ENCODE results near the gene CARTPT. TPM values are rescaled to one million over a fixed set of nuclear protein-coding genes. Genes with fewer than 3 reads are reported as not detected.

Gene CARTPT
- total and polyA plus RNA-seq, 9 of the 15 experiments (the other 6 are each of a cell fraction or from before 2014, with no cell fraction given): not detected

DNA sequence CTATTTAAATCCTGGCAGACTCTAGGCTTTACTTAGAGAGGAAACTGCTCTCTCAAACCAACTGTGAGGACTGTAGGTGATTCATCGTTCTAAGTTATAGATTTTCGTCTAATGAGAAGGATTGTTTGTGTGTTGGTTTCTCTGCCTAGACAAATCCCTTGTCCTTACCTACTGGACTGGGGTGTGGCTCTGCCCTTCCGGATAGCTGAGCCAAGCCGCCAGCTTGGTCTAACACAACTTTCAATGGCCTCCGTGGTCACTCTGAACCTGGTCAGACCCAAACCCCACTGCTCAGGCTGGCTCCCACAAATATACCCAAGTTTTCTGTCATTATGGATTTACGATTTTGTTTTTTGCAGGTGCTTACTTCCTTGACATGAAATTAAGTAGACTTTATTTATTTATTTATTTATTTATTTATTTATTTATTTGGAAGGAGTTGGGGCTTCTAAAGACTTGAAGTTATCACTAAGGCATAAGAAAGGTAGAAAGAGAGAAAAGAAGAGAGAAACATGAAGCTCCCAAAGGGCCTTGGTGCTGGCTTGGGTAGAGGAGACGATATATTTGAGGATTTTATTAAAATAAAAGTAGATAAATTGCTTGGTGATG lies 19.0 kb downstream of the CARTPT start:
- Histone ChIP-seq H3K4me1 (replicated peaks in 1 of 2; ENCODE audit: control insufficient read depth in 2 of 2, insufficient read depth in 2 of 2, low read length in 2 of 2) (no peaks in the 10 kb centered on the region), H2AFZ (ENCODE audit: low read depth, low read length) (no peak overlapping the region), H3K36me3 (ENCODE audit: control insufficient read depth, insufficient read depth, low read length) (no peaks in the 10 kb centered on the region), H3K4me3 (no peak overlapping the region), H4K20me1 (replicated peaks; ENCODE audit: control insufficient read depth, insufficient read depth, low read length) (no peaks in the 10 kb centered on the region), H3K9ac (ENCODE audit: insufficient read depth in 1 of 2, low read depth in 2 of 2, low read length in 2 of 2) (no peak overlapping the region), H3K79me2 (ENCODE audit: control insufficient read depth, insufficient read depth, low read length) (no peaks in the 10 kb centered on the region), H3K4me2 (ENCODE audit: insufficient read depth, low read length) (no peak overlapping the region), H3K9me3 (replicated peaks; ENCODE audit: control insufficient read depth, insufficient read depth, low read depth, low read length) (no peaks in the 10 kb centered on the region), H3K9me1 (ENCODE audit: control insufficient read depth, insufficient read depth, low read length) (no peaks in the 10 kb centered on the region), H3K27ac (ENCODE audit: extremely low read depth, low read depth, low read length) (no peak overlapping the region), H3K27me3 (ENCODE audit: control insufficient read depth in 2 of 2, insufficient read depth in 2 of 2, low read length in 2 of 2) (no peaks in the 10 kb centered on the region)
- ATAC-seq: no peak
- no peak for DNase-seq (ENCODE audit: extremely low read depth in 1 of 4, low spot score in 3 of 4)
- in situ Hi-C loops (cut with MboI): no loop called here
- intact Hi-C loops (cut with micrococcal nuclease): no loop called here
- POLR2A ChIA-PET: interaction anchor here (0.5 to 1.0 kb wide), 2 partner anchors 12 to 20 kb away, joined by 3 read pairs; no protein-coding TSS in a partner anchor
- 7% methylated on average over 7 of the region's 7 CpGs for WGBS (ENCODE audit: insufficient coverage, low coverage, missing lambda C conversion rate)
- CTCF ChIA-PET (ENCODE audit: low intra/inter-chr PET ratio): no interaction called here
- TF ChIP-seq SUPT5H (IDR thresholded peaks at IDR 0.05) (no peak), FIP1L1 (IDR thresholded peaks at IDR 0.05; ENCODE audit: low read depth, low read length, poor library complexity, severe bottlenecking) (no peak), ZNF445 (CRISPR knock-in tag; IDR thresholded peaks at IDR 0.05; ENCODE audit: low read depth) (no peak), HIVEP1 (CRISPR knock-in tag; IDR thresholded peaks at IDR 0.05) (no peak), RBFOX2 (IDR thresholded peaks at IDR 0.05; ENCODE audit: low read depth, low read length) (no peak), MTA2 (IDR thresholded peaks at IDR 0.05; ENCODE audit: low read depth) (no peak), ETV5 (CRISPR knock-in tag; IDR thresholded peaks at IDR 0.05; ENCODE audit: low read depth) (no peak), PHF21A (IDR thresholded peaks at IDR 0.05; ENCODE audit: borderline replicate concordance, low read depth) (no peak), POLR3A (IDR thresholded peaks at IDR 0.05; ENCODE audit: borderline replicate concordance, extremely low read depth, insufficient read depth, insufficient read length) (no peak), SRSF3 (IDR thresholded peaks at IDR 0.05; ENCODE audit: insufficient read depth, low read length) (no peak), HEY1 (CRISPR knock-in tag; IDR thresholded peaks at IDR 0.05; ENCODE audit: borderline replicate concordance) (no peak), TAF15 (IDR thresholded peaks at IDR 0.05; ENCODE audit: low read depth, low read length) (no peak)
- TF ChIP-seq, protein P1, sequence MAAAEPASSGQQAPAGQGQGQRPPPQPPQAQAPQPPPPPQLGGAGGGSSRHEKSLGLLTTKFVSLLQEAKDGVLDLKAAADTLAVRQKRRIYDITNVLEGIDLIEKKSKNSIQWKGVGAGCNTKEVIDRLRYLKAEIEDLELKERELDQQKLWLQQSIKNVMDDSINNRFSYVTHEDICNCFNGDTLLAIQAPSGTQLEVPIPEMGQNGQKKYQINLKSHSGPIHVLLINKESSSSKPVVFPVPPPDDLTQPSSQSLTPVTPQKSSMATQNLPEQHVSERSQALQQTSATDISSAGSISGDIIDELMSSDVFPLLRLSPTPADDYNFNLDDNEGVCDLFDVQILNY (CRISPR knock-in tag; IDR thresholded peaks at IDR 0.05): no peak
- TF ChIP-seq, protein P2, sequence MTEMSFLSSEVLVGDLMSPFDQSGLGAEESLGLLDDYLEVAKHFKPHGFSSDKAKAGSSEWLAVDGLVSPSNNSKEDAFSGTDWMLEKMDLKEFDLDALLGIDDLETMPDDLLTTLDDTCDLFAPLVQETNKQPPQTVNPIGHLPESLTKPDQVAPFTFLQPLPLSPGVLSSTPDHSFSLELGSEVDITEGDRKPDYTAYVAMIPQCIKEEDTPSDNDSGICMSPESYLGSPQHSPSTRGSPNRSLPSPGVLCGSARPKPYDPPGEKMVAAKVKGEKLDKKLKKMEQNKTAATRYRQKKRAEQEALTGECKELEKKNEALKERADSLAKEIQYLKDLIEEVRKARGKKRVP (CRISPR knock-in tag; IDR thresholded peaks at IDR 0.05): no peak
- FAIRE-seq: no peak
- no TSS peak for BruUV-seq (replicated peaks)

Measured in K562 (cell line).